IMR-90 (cell line): ENCODE measurements around the gene SEPHS1. TPM values are rescaled to one million over a fixed set of nuclear protein-coding genes. Genes with fewer than 3 reads are reported as not detected.

Experiments
- ATAC-seq: fragments of 200-7000 bp; cut with Tn5 transposase; 2 replicates; pipeline ENCODE4 v1.9.1; 2020; ENCODE audit warnings: low read depth, mild to moderate bottlenecking, moderate library complexity
- BruUV-seq: library from RNA; stranded (reverse); fragments of 400-500 nt; replicated peaks from 2 replicates; lab custom pipeline; 2021; lab: Mats Ljungman, UMichigan
- CTCF ChIA-PET: fragments of 300-600 bp; formaldehyde crosslinking; extraction: SDS; loops from one replicate; lab custom pipeline; 2021; ENCODE audit warnings: antibody characterized with exemption; lab: Yijun Ruan, JAX
- POLR2A ChIA-PET: fragments of 300-600 bp; sonication (Branson Sonifier 250); formaldehyde crosslinking; loops from one replicate; lab custom pipeline; 2022; ENCODE audit warnings: antibody characterized with exemption; ENCODE audit not compliant: unreplicated experiment; lab: Charles Lee
- DNase-seq: peaks from one replicate; pipeline ENCODE4 v3.0.0; 2013
- H2AFZ ChIP-seq: replicated peaks from 2 replicates; pipeline ENCODE3; 2013; ENCODE audit warnings: low read length, mild to moderate bottlenecking; ENCODE audit not compliant: poor library complexity
- H2AK5ac ChIP-seq: 2 replicates; pipeline ENCODE4 v1.6.1; 2013; ENCODE audit warnings: low read depth, low read length, inconsistent platforms
- H2AK9ac ChIP-seq: replicated peaks from 2 replicates; pipeline ENCODE3; 2013; ENCODE audit warnings: mild to moderate bottlenecking, low read depth, low read length, moderate library complexity; ENCODE audit not compliant: poor library complexity
- H2BK120ac ChIP-seq: 2 replicates; pipeline ENCODE4 v1.6.1; 2013; ENCODE audit warnings: low read depth, low read length, inconsistent platforms
- H2BK15ac ChIP-seq: 3 replicates; pipeline ENCODE4 v1.6.1; 2013; ENCODE audit warnings: low read depth, low read length, inconsistent platforms
- H2BK20ac ChIP-seq: 2 replicates; pipeline ENCODE4 v1.6.1; 2013; ENCODE audit warnings: low read depth, mild to moderate bottlenecking, inconsistent platforms, low read length, moderate library complexity
- H2BK5ac ChIP-seq: 2 replicates; pipeline ENCODE4 v1.6.1; 2013; ENCODE audit warnings: mild to moderate bottlenecking, low read depth, low read length, inconsistent platforms; ENCODE audit not compliant: poor library complexity, severe bottlenecking
- H3K14ac ChIP-seq: replicated peaks from 2 replicates; pipeline ENCODE4 v1.6.1; 2013; ENCODE audit warnings: low read depth, low read length, inconsistent platforms
- H3K18ac ChIP-seq: 2 replicates; pipeline ENCODE4 v1.6.1; 2013; ENCODE audit warnings: low read depth, low read length, control low read depth
- H3K23ac ChIP-seq: 2 replicates; pipeline ENCODE4 v1.6.1; 2013; ENCODE audit warnings: low read depth, low read length, inconsistent platforms
- H3K27ac ChIP-seq: 2 replicates; pipeline ENCODE4 v1.5.1; 2013; ENCODE audit warnings: mild to moderate bottlenecking, control low read depth, low read length; ENCODE audit not compliant: insufficient read depth
- H3K27me3 ChIP-seq: 2 replicates; pipeline ENCODE4 v1.6.1; 2013; ENCODE audit warnings: low read length; ENCODE audit not compliant: control insufficient read depth, insufficient read depth
- H3K36me3 ChIP-seq: 2 replicates; pipeline ENCODE4 v1.6.1; 2013; ENCODE audit warnings: low read length, mixed read lengths; ENCODE audit not compliant: control insufficient read depth, insufficient read depth
- H3K4ac ChIP-seq: 2 replicates; pipeline ENCODE4 v1.6.1; 2013; ENCODE audit warnings: low read depth, low read length, inconsistent platforms
- H3K4me1 ChIP-seq: 2 replicates; pipeline ENCODE4 v1.6.1; 2013; ENCODE audit warnings: low read length, mixed read lengths; ENCODE audit not compliant: control insufficient read depth, insufficient read depth
- H3K4me2 ChIP-seq: 2 replicates; pipeline ENCODE4 v1.6.1; 2013; ENCODE audit warnings: low read depth, mild to moderate bottlenecking, control low read depth, low read length, moderate library complexity
- H3K4me3 ChIP-seq: 2 replicates; pipeline ENCODE4 v1.5.1; 2013; ENCODE audit warnings: low read depth, mild to moderate bottlenecking, control low read depth, low read length, moderate library complexity; ENCODE audit not compliant: insufficient read depth
- H3K56ac ChIP-seq: 2 replicates; pipeline ENCODE4 v1.6.1; 2013; ENCODE audit warnings: low read length, inconsistent platforms; ENCODE audit not compliant: insufficient read depth; ENCODE audit errors: extremely low read depth
- H3K79me1 ChIP-seq, 2 experiments: 2 replicates each; pipeline ENCODE4 v1.6.1; 2013; ENCODE audit warnings: low read length in 2 of 2, inconsistent platforms in 1 of 2, low read depth in 1 of 2
- H3K9ac ChIP-seq: 2 replicates; pipeline ENCODE4 v1.6.1; 2013; ENCODE audit warnings: low read depth, low read length, control low read depth
- H3K9me1 ChIP-seq: 2 replicates; pipeline ENCODE4 v1.6.1; 2013; ENCODE audit warnings: low read length, inconsistent platforms; ENCODE audit not compliant: insufficient read depth
- H3K9me3 ChIP-seq: 2 replicates; pipeline ENCODE4 v1.6.1; 2013; ENCODE audit warnings: low read length; ENCODE audit not compliant: control insufficient read depth, insufficient read depth
- H4K20me1 ChIP-seq: 2 replicates; pipeline ENCODE4 v1.6.1; 2013; ENCODE audit warnings: low read length, inconsistent platforms; ENCODE audit not compliant: insufficient read depth
- H4K5ac ChIP-seq: 2 replicates; pipeline ENCODE4 v1.6.1; 2013; ENCODE audit warnings: mild to moderate bottlenecking, low read depth, low read length, control low read depth
- H4K8ac ChIP-seq, 2 experiments: 2 replicates each; pipeline ENCODE4 v1.6.1; 2013; ENCODE audit warnings: low read depth in 2 of 2, low read length in 2 of 2, control low read depth in 1 of 2, inconsistent platforms in 1 of 2
- H4K91ac ChIP-seq: 2 replicates; pipeline ENCODE4 v1.6.1; 2013; ENCODE audit warnings: low read depth, low read length, inconsistent platforms; ENCODE audit not compliant: insufficient read depth
- BHLHE40 ChIP-seq: fragments of 150-350 bp; IDR thresholded peaks from 2 replicates; pipeline ENCODE4 v1.6.1; 2016; ENCODE audit warnings: mild to moderate bottlenecking, low read depth, low read length
- CEBPB ChIP-seq: IDR thresholded peaks from 2 replicates; pipeline ENCODE4 v1.6.1; 2012; ENCODE audit warnings: low read depth, low read length, improper control_type of control experiment
- CHD1 ChIP-seq: IDR thresholded peaks from 2 replicates; pipeline ENCODE4 v1.6.1; 2012; ENCODE audit warnings: low read depth, low read length, improper control_type of control experiment
- CTCF ChIP-seq: conservative IDR thresholded peaks from 2 replicates; pipeline ENCODE4 v1.5.1; 2012; ENCODE audit warnings: mild to moderate bottlenecking, low read depth, low read length, improper control_type of control experiment
- ELK1 ChIP-seq: fragments of 150-350 bp; IDR thresholded peaks from 2 replicates; pipeline ENCODE4 v1.6.1; 2016; ENCODE audit warnings: low read depth, mild to moderate bottlenecking, low read length, moderate library complexity, borderline replicate concordance
- FOS ChIP-seq: fragments of 150-350 bp; IDR thresholded peaks from 2 replicates; pipeline ENCODE4 v1.6.1; 2016; ENCODE audit warnings: low read depth, low read length
- MAFK ChIP-seq: IDR thresholded peaks from 2 replicates; pipeline ENCODE4 v1.6.1; 2012; ENCODE audit warnings: low read depth, low read length, improper control_type of control experiment
- MAZ ChIP-seq: IDR thresholded peaks from 2 replicates; pipeline ENCODE4 v1.6.1; 2012; ENCODE audit warnings: low read depth, mild to moderate bottlenecking, low read length, improper control_type of control experiment, moderate library complexity, borderline replicate concordance
- MXI1 ChIP-seq: IDR thresholded peaks from 2 replicates; pipeline ENCODE4 v1.6.1; 2012; ENCODE audit warnings: low read depth, mild to moderate bottlenecking, low read length, moderate library complexity, borderline replicate concordance
- NFE2L2 ChIP-seq: fragments of 150-350 bp; IDR thresholded peaks from 2 replicates; pipeline ENCODE4 v1.6.1; 2016; ENCODE audit warnings: low read depth, mild to moderate bottlenecking, low read length
- POLR2A ChIP-seq: IDR thresholded peaks from 2 replicates; pipeline ENCODE4 v1.6.1; 2012; ENCODE audit warnings: mild to moderate bottlenecking, low read depth, low read length
- RAD21 ChIP-seq: IDR thresholded peaks from 2 replicates; pipeline ENCODE4 v1.6.1; 2012; ENCODE audit warnings: low read length, improper control_type of control experiment
- RCOR1 ChIP-seq: IDR thresholded peaks from 2 replicates; pipeline ENCODE4 v1.6.1; 2012; ENCODE audit warnings: mild to moderate bottlenecking, low read length, improper control_type of control experiment; ENCODE audit not compliant: insufficient replicate concordance
- RFX5 ChIP-seq: IDR thresholded peaks from 2 replicates; pipeline ENCODE4 v1.8.0; 2012; ENCODE audit warnings: low read depth, mild to moderate bottlenecking, low read length, moderate library complexity
- SMC3 ChIP-seq: fragments of 150-350 bp; IDR thresholded peaks from 2 replicates; pipeline ENCODE4 v1.6.1; 2016; ENCODE audit warnings: low read depth, mild to moderate bottlenecking, antibody characterized with exemption, low read length, moderate library complexity
- USF2 ChIP-seq: fragments of 150-350 bp; IDR thresholded peaks from 2 replicates; pipeline ENCODE4 v1.6.1; 2017; ENCODE audit warnings: mild to moderate bottlenecking, antibody characterized with exemption, low read length, low read depth
- WGBS, 2 experiments: methylation state at CpG; one replicate each; pipeline versions ENCODE4 v1.1.5 to v1.1.7; 2013; ENCODE audit warnings: missing lambda C conversion rate in 2 of 2; ENCODE audit not compliant: insufficient read length in 1 of 2; ENCODE audit errors: extremely low coverage in 2 of 2; 5-methylcytosine and 5-hydroxymethylcytosine counted together
- dilution Hi-C: fragments of 300-500 bp; cut with HindIII; formaldehyde crosslinking; loops from one replicate; pipeline ENCODE4 v1.14.3; 2018; ENCODE audit warnings: low sequenced_read_pairs; ENCODE audit not compliant: unreplicated experiment
- in situ Hi-C: fragments of 300-500 bp; cut with MboI; formaldehyde crosslinking; loops from 3 replicates; pipeline ENCODE4 v1.14.3; 2019; ENCODE audit warnings: low sequenced_read_pairs, inconsistent platforms, mixed read lengths
- intact Hi-C: fragments of 100-400 bp; cut with micrococcal nuclease; formaldehyde crosslinking; loops from 2 replicates; pipeline ENCODE4 v1.10.0; 2022
- polyA plus RNA-seq, 3 experiments: library from polyadenylated mRNA; depleted of rRNA; stranded (reverse); fragments of >200 nt; gene quantifications; 2 replicates each; pipeline ENCODE4 v1.2.3, GENCODE V29; 2012; ENCODE audit warnings: low replicate concordance in 1 of 3
- total RNA-seq: library from RNA; depleted of rRNA; stranded (reverse); fragments of >200 nt; gene quantifications from 2 replicates; pipeline ENCODE4 v1.2.3, GENCODE V29; 2012

SEPHS1 gene
- total and polyA plus RNA-seq, 2 of the 4 experiments (the other 2 are of a cell fraction), result 39.4 to 69.4 TPM

- Histone ChIP-seq H3K27me3 (peaks cover 26% of the 10 kb centered on the region), H4K5ac (no peak overlapping the region), H2BK120ac (no peak overlapping the region), H2BK15ac (no peak overlapping the region), H2BK5ac (no peak overlapping the region), H3K9ac (no peak overlapping the region), H4K91ac (no peak overlapping the region), H3K4ac (no peak overlapping the region), H2AFZ (no peak overlapping the region), H3K36me3 (no peaks in the 10 kb centered on the region), H3K4me1 (no peaks in the 10 kb centered on the region), H3K18ac (no peak overlapping the region), H4K8ac (no peak overlapping the region), H3K23ac (no peak overlapping the region), H3K14ac (no peak overlapping the region), H2AK9ac (no peak overlapping the region), H3K4me3 (no peak overlapping the region), H4K20me1 (no peaks in the 10 kb centered on the region), H3K79me1 (no peaks in the 10 kb centered on the region), H3K9me1 (no peaks in the 10 kb centered on the region), H3K4me2 (no peak overlapping the region), H2AK5ac (no peak overlapping the region), H3K56ac (no peak overlapping the region), H3K9me3 (no peaks in the 10 kb centered on the region), H2BK20ac (no peak overlapping the region), H3K27ac (no peak overlapping the region)
- ChIA-PET POLR2A (no interaction called here), CTCF (interaction anchor here (0.6 kb wide), 1 partner anchor 91 kb away, joined by 3 read pairs; no protein-coding TSS in a partner anchor)
- dilution Hi-C loops, result no loop called here
- no CpG with 5 or more reads among the region's 4 CpGs for WGBS, 2 experiments
- intact Hi-C loops, result no loop called here
- DNase-seq, result no peak
- in situ Hi-C loops, result no loop called here
- no TSS peak for BruUV-seq
- TF ChIP-seq RFX5 (no peak), SMC3 (no peak), CTCF (no peak), MAZ (no peak), RAD21 (no peak), MXI1 (no peak), RCOR1 (no peak), CEBPB (no peak), CHD1 (no peak), BHLHE40 (no peak), USF2 (no peak), ELK1 (no peak), NFE2L2 (no peak), FOS (no peak), MAFK (no peak), POLR2A (no peak)
- ATAC-seq, result no peak
Observed at GRCh38 chr10:13393640-13394039, 45.5 kb upstream of the SEPHS1 start.
